Heart right ventricle (tissue), 16 donors: ENCODE data around the gene TMEM267. TPM values are rescaled to one million over a fixed set of nuclear protein-coding genes. Genes with fewer than 3 reads are reported as not detected.

Experiments
- ATAC-seq, 8 donors: fragments of 200-7000 bp; cut with Tn5 transposase; one replicate each; pipeline ENCODE4 v1.9.1; 2020; ENCODE audit warnings: mild to moderate bottlenecking in 8 of 8, moderate library complexity in 8 of 8, moderate number of reproducible peaks in 1 of 8
- DNase-seq, 2 donors: peaks; one replicate each; pipeline ENCODE4 v3.0.0-alpha.2; 2020
- H3K27ac ChIP-seq, 10 donors: fragments of 200-600 bp; sonication (generic) in 2 of 10; one replicate each; pipeline versions ENCODE4 v1.5.0 to v1.8.0; 2020 to 2022; ENCODE audit warnings: mild to moderate bottlenecking in 3 of 10
- H3K27me3 ChIP-seq, 7 donors: fragments of 200-600 bp; one replicate each; pipeline ENCODE4 v1.8.0; 2021 to 2022; ENCODE audit warnings: mild to moderate bottlenecking in 2 of 7
- H3K36me3 ChIP-seq, 9 donors: fragments of 200-600 bp; sonication (generic) in 1 of 9; one replicate each; pipeline versions ENCODE4 v1.5.0 to v1.8.0; 2020 to 2022; ENCODE audit warnings: mild to moderate bottlenecking in 2 of 9
- H3K4me1 ChIP-seq, 9 donors: fragments of 200-600 bp; sonication (generic) in 1 of 9; one replicate each; pipeline versions ENCODE4 v1.5.0 to v1.8.0; 2020 to 2022; ENCODE audit warnings: mild to moderate bottlenecking in 4 of 9
- H3K4me3 ChIP-seq, 10 donors: fragments of 200-600 bp; sonication (generic) in 2 of 10; one replicate each; pipeline versions ENCODE4 v1.5.0 to v1.8.0; 2020 to 2022; ENCODE audit warnings: mild to moderate bottlenecking in 7 of 10, moderate library complexity in 2 of 10
- H3K9me3 ChIP-seq, 11 donors: fragments of 200-600 bp in 10 of 11; sonication (generic) in 2 of 11; one replicate each; pipeline versions ENCODE4 v1.5.0 to v1.8.0; 2013 to 2022; ENCODE audit warnings: mild to moderate bottlenecking in 2 of 11, control low read depth in 1 of 11, moderate library complexity in 1 of 11
- CTCF ChIP-seq, 9 donors: fragments of 200-600 bp; sonication (generic) in 2 of 9; IDR thresholded peaks; one replicate each; pipeline versions ENCODE4 v1.5.0 to v1.8.0; 2021 to 2022; ENCODE audit warnings: antibody characterized with exemption in 9 of 9, mild to moderate bottlenecking in 5 of 9, moderate library complexity in 1 of 9
- WGBS, 2 donors: extraction: QIAGEN DNeasy Blood & Tissue Kit; methylation state at CpG; one replicate each; pipeline ENCODE4 v1.1.7; 2013; ENCODE audit warnings: inconsistent platforms in 1 of 2; 5-methylcytosine and 5-hydroxymethylcytosine counted together
- intact Hi-C, 10 donors: fragments of 100-400 bp; cut with DNase I; formaldehyde crosslinking; loops; one replicate each; pipeline versions ENCODE4 v1.11.1 to v1.14.2; 2022
- polyA plus RNA-seq, 2 donors: library from polyadenylated mRNA; stranded (reverse); fragments of 200-250 nt; gene quantifications; one replicate each; pipeline ENCODE4 v1.2.3, GENCODE V29; 2013
- total RNA-seq, 10 donors: library from RNA; stranded (reverse); fragmentation: NEBNext Ultra II Directional in 3 of 10; extraction: Animal tissue kit (Norgen Biotek cat#: 25700) in 3 of 10; gene quantifications; one replicate each; pipeline versions ENCODE4 v1.2.1 to v1.2.4, GENCODE V29; 2021 to 2023
- donor health status: Arrhythmogenic right ventricular cardiomyopathy.
- donor health status: ischemic (EF 13 %, LVEDD 7.1; RV severe dilation, severe dysfunction).
- donor health status: healthy with polysubstance abuse.
- donor health status: DM: no; HTN: yes; CAD: no.
- donor health status: DM: no; HTN: no; CAD: no.
- donor health status: ischemic (EF 25% LVEDD 6.9; RV normal size, moderate dysfunction).
- donor health status: ischemic (EF 25% LVEDD 5.7; RV mildly dilated, moderate dysfunction).
- donor health status: healthy.
- donor health status: DM: yes; HTN: yes; CAD: no.
- donor health status: Ischemic cardiomyopathy.
- donor health status: ischemic (EF 35%, LVEDD 5.7; RV mildly dilated, moderate dysfunction).
- donor health status: nonischemic (EF 11% LVEDD 7.7; RV severe dilation, severe dysfunction).
- donor health status: DM: yes; HTN: yes; CAD: no.
- donor health status: PGD.
- donor health status: ischemic (EF 29% LVEDD 5.4; RV normal size, mild dysfunction).
- donor health status: nonischemic (EF 23%, LVEDD 6.1; RV moderate dilation, normal function).

TMEM267 gene
- total and polyA plus RNA-seq, 12 donors, result 4.2 to 10.3 (median 5.6) TPM

DNA sequence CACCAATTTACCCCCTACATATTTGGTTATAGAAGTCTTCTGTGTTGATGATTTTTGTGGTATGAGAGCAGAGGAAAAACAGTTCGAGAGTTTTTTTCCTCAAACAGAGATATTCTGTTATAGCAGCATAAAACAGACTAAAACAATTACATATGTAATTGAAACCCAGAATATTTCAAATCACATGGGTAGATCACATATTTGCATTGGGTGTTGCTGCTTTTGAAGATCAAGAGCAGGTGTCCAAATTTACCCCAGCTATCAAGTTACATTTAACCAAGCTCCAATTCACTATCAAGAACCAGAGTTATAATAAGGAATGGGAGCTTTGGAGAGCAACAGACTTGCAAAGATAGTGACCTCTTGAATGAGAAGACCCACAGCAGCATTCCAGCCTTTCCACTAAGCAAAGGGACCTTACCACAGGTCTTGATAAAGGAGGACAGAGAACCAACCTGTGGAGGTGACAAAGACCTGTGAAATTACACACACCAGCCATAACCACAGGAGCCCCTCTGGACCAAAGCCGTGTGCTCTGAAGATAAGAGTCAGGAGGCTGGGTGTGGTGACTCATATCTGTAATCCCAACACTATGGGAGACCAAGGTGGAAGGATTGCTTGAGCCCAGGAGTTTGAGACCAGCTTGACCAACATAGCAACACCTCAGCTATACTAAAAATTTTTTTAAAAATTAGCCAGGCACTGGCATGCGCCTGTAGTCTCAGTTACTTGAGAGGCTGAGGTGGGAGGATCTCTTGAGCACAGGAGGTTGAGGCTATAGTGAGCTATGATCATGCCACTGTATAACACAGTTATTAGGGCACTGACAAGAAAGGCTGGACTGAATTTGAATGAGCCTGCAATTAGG lies 67.5 kb downstream of the TMEM267 start:
- Histone ChIP-seq H3K4me3 (no peak overlapping the region), H3K9me3 (no peaks in the 10 kb centered on the region), H3K27ac (no peak overlapping the region), H3K36me3 (no peaks in the 10 kb centered on the region), H3K4me1 (no peaks in the 10 kb centered on the region), H3K27me3 (no peaks in the 10 kb centered on the region)
- intact Hi-C loops, result no loop called here
- 65 to 69% methylated on average over 3 of the region's 3 CpGs for WGBS, 2 donors
- no peak for TF ChIP-seq CTCF (IDR thresholded peaks at IDR 0.05)
- no peak for DNase-seq
- no peak for ATAC-seq

- 85 to 89% methylated on average over 2 of the region's 2 CpGs for WGBS, 2 donors
Measured at GRCh38 chr5:43413966-43414365, 69.7 kb downstream of the TMEM267 start.

DNA sequence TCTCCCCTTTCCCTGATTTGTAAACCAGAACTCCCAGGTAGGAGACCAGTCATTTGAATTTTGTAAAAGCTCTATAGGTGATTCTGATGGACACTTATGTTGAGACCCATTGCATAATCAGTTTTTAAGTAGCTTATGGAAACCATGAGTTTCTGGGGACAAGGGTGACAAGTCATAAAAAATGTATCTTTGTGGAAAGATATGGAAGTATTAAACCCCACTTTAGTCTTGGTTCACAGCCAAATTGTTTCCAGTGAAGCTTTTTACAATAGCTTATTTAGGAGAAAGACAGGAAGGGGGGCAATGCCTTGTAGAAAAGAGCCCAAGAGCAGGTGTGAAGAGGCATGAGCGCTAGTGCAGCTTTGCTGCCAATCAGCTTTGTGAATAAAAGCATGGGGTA lies 71.0 kb downstream of the TMEM267 start:
- Histone ChIP-seq H3K36me3 (no peaks in the 10 kb centered on the region), H3K9me3 (no peaks in the 10 kb centered on the region), H3K27me3 (no peaks in the 10 kb centered on the region), H3K4me1 (peaks cover 0 to 3% (median 0%) of the 10 kb centered on the region in 9 donors), H3K4me3 (no peak overlapping the region), H3K27ac (no peak overlapping the region)
- intact Hi-C loops, result no loop called here
- TF ChIP-seq CTCF (IDR thresholded peaks at IDR 0.05), result no peak
- ATAC-seq (no peak), DNase-seq (no peak)
- 93 to 96% methylated on average over 1 of the region's 1 CpG for WGBS, 2 donors

More at GRCh38 chr5:43413966-43414365, 69.7 kb downstream of the TMEM267 start:
- H3K27me3 ChIP-seq, result no peaks in the 10 kb centered on the region
- H3K36me3 ChIP-seq, result no peaks in the 10 kb centered on the region
- no peak for TF ChIP-seq CTCF (IDR thresholded peaks at IDR 0.05)
- no peak overlapping the region for H3K4me3 ChIP-seq
- intact Hi-C loops, result no loop called here
- no peak overlapping the region for H3K27ac ChIP-seq
- ATAC-seq (no peak), DNase-seq (no peak)
- no peaks in the 10 kb centered on the region for H3K9me3 ChIP-seq
- peaks cover 0 to 3% (median 0%) of the 10 kb centered on the region in 9 donors for H3K4me1 ChIP-seq

DNA sequence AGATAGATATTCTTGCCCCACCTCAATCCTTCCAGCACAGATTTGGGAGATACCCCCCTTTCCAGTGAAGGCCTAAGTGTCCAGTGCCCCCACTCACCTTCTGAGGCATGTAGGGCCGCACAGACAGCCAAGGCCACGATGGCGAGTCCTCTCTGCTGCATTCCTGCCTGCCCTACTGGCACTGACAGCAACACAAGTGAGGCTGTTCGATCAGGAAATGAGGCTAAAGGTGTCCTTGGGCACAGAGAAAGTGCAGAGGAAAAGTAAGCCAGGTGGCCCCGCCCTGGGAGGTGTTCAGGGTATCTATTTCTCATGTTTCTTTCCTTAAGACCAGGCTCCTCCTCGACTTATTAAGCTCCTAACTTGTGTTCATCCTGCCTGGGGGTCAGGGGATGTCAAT lies 71.5 kb downstream of the TMEM267 start, which contains the start of gene CCL28:
Gene CCL28 (minus strand): TSS at position 236 of the 400 bp plus-strand sequence. CDS start 75 bp downstream, at position 161.
- 73 to 78% methylated on average over 6 of the region's 6 CpGs for WGBS, 2 donors

More for the DNA sequence above, 71.5 kb downstream of the TMEM267 start, which contains the start of gene CCL28:
- intact Hi-C loops, result no loop called here
- Histone ChIP-seq H3K4me3 (no peak within 1 kb of the TSS), H3K27ac (no peak within 1 kb of the TSS), H3K27me3 (no peaks in the 10 kb centered on the region), H3K9me3 (peaks cover 0 to 4% (median 0%) of the 10 kb centered on the region in 11 donors), H3K4me1 (peaks cover 0 to 3% (median 0%) of the 10 kb centered on the region in 9 donors), H3K36me3 (no peaks in the 10 kb centered on the region)
- no peak for TF ChIP-seq CTCF (IDR thresholded peaks at IDR 0.05)
- DNase-seq (no peak), ATAC-seq (no peak)
